Measurements from ENCODE around the gene SAFB.
A peak's percentile ranks its signal among the peaks of the same experiment; 100 is the strongest.

Gene SAFB

DNA sequence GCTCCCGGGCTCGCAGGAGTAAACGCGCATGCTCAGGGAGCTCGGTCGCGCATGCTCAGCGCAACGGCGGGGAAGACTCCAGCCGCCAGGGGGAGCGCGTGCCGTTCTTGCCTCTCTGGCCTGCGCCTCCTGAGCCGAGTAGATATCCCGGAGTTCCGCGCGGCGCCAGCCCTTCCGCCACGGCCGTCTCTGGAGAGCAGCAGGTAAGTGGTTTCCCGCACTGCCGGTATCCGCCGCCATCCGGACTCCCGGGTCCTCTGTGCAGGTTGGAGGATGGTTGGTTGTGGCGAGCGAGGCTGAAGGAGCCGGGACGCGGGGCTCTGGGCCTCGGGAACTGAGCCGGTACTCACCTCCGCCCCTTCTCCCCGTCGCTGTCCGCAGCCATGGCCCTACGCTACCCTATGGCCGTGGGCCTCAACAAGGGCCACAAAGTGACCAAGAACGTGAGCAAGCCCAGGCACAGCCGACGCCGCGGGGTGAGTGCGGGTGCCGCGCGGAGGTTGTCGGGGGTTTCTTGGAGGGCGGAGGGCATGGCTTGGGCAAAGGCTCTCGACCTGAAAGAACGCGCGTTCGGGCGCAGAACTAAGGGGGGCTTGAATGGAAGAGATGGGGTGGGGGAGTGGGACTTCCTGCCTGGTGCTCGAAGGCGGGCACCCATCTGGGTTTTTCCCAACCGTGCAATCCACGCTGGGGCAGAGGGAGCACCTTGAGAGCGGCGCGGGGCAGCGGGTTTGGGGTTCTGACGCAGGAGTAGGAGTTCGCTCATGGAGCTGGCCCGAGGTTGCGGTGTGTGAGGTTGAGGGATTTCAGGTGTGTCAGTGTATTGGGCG lies 67.5 kb downstream of the SAFB start, which contains the start of gene RPL36:
RPL36 (plus strand) TSS at position 171 of the 830 bp plus-strand sequence; CDS start at position 384, 213 bp downstream.
- H3K4me3 ChIP-seq (ENCODE audit: insufficient read depth, low read depth, low read length, poor library complexity, severe bottlenecking) = peak within 1 kb of the TSS; percentile 79
- peak within 1 kb of the TSS; percentile 82 for H3K27ac ChIP-seq (ENCODE audit: insufficient read depth, low read length, poor library complexity, severe bottlenecking)
- no peaks in the 10 kb centered on the region for H3K27me3 ChIP-seq (replicated peaks; ENCODE audit: control insufficient read depth, insufficient read depth, low read length, poor library complexity, severe bottlenecking)
- H3K9me3 ChIP-seq (ENCODE audit: control insufficient read depth, low read length) = no peaks in the 10 kb centered on the region
- peaks cover 35% of the 10 kb centered on the region for H3K36me3 ChIP-seq (ENCODE audit: control insufficient read depth, insufficient read depth, low read length)
- peak; percentile 96 to 97 (median 97) for DNase-seq
- H3K4me1 ChIP-seq (ENCODE audit: control insufficient read depth, insufficient read depth, low read length, poor library complexity, severe bottlenecking) = peaks cover 16% of the 10 kb centered on the region

GRCh38 chr19:5690955-5691821 lies 68.3 kb downstream of the SAFB start:
- no peaks in the 10 kb centered on the region for H3K27me3 ChIP-seq (replicated peaks; ENCODE audit: control insufficient read depth, insufficient read depth, low read length, poor library complexity, severe bottlenecking)
- peak overlapping the region; percentile 79 for H3K4me3 ChIP-seq (ENCODE audit: insufficient read depth, low read depth, low read length, poor library complexity, severe bottlenecking)
- peaks cover 16% of the 10 kb centered on the region for H3K4me1 ChIP-seq (ENCODE audit: control insufficient read depth, insufficient read depth, low read length, poor library complexity, severe bottlenecking)
- DNase-seq = peak in 2 of 3 donors; percentile 21 to 27
- peaks cover 43% of the 10 kb centered on the region for H3K36me3 ChIP-seq (ENCODE audit: control insufficient read depth, insufficient read depth, low read length)
- H3K27ac ChIP-seq (ENCODE audit: insufficient read depth, low read length, poor library complexity, severe bottlenecking) = peak overlapping the region; percentile 82
- no peaks in the 10 kb centered on the region for H3K9me3 ChIP-seq (ENCODE audit: control insufficient read depth, low read length)

GRCh38 chr19:5691822-5692722 lies 69.2 kb downstream of the SAFB start:
- Histone ChIP-seq H3K27me3 (replicated peaks; ENCODE audit: control insufficient read depth, insufficient read depth, low read length, poor library complexity, severe bottlenecking) (no peaks in the 10 kb centered on the region), H3K4me1 (ENCODE audit: control insufficient read depth, insufficient read depth, low read length, poor library complexity, severe bottlenecking) (peaks cover 12% of the 10 kb centered on the region), H3K36me3 (ENCODE audit: control insufficient read depth, insufficient read depth, low read length) (peaks cover 52% of the 10 kb centered on the region), H3K4me3 (ENCODE audit: insufficient read depth, low read depth, low read length, poor library complexity, severe bottlenecking) (no peak overlapping the region), H3K9me3 (ENCODE audit: control insufficient read depth, low read length) (no peaks in the 10 kb centered on the region), H3K27ac (ENCODE audit: insufficient read depth, low read length, poor library complexity, severe bottlenecking) (peak overlapping the region; percentile 82)
- no peak for DNase-seq

DNA sequence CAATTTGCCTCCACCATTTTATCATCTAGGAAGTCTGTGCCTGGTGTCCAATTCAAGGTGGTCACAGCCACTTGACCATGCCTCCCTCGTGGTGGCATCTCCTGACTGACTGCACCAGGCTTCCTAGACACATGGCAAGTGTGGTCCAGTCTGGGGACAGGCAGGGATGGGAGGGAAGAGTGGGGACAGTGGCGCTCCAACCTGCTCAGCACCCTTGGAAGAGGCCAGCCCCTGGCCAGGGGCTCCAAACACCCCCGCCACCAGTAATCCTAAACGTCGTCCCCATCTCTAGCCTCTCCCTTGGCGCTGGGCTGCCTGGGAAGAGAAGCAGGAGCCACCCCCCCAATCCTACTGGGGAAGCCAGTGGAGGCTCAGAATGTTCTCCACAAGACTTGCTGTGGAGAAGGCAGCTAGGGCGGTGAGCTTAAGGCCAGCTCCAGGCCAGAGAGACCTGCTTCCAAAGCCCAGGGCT lies 69.9 kb downstream of the SAFB start:
- H3K27me3 ChIP-seq (replicated peaks; ENCODE audit: control insufficient read depth, insufficient read depth, low read length, poor library complexity, severe bottlenecking) = no peaks in the 10 kb centered on the region
- H3K27ac ChIP-seq (ENCODE audit: insufficient read depth, low read length, poor library complexity, severe bottlenecking) = no peak overlapping the region
- no peak for DNase-seq
- peaks cover 55% of the 10 kb centered on the region for H3K36me3 ChIP-seq (ENCODE audit: control insufficient read depth, insufficient read depth, low read length)
- H3K4me1 ChIP-seq (ENCODE audit: control insufficient read depth, insufficient read depth, low read length, poor library complexity, severe bottlenecking) = peaks cover 5% of the 10 kb centered on the region
- no peak overlapping the region for H3K4me3 ChIP-seq (ENCODE audit: insufficient read depth, low read depth, low read length, poor library complexity, severe bottlenecking)
- H3K9me3 ChIP-seq (ENCODE audit: control insufficient read depth, low read length) = no peaks in the 10 kb centered on the region

DNA sequence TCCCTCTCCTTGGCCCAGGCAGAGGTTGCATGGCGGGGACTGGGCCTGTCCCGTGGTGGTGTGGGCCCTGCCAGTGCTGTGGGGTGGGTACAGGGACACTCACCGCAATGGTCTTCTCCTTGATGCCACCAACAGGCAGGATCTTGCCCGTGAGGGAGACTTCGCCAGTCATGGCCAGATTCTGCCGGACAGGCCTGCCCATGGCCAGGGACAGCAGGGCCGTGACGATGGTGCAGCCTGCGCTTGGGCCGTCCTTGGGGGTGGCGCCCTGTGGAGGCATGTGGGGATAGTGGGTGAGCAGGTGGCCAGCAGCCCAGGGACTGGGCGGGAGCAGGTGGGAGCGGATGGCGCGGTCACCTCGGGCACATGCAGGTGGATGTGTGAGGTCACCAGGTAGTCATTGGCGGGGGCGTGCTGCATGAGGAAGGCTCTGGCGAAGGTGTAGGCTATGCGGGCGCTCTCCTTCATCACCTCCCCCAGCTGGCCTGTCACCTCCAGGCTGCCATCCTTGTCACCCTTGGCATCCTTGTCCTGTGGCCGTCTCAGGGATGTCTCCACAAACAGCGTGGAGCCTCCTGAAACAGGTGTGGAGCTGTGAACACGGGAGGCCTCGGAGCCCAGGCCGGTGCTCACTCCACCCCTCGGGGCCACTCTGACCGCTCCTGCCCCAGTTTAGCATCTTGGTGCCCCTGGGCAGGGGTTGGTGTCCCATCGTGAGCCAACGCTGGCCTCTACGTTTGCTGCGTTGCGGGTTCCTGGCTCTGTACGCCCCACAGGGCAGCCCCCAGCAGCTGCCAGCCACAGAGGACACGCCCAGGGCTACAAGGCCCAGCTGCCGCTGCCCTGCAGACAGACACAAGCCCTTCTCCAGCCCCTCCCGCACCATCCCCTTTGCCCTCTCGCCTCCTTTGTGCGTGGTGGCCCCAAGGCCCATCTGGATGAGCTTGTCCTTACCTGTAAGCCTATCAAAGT lies 70.6 kb downstream of the SAFB start:
- H3K27ac ChIP-seq (ENCODE audit: insufficient read depth, low read length, poor library complexity, severe bottlenecking) = peak overlapping the region; percentile 2
- DNase-seq = no peak
- H3K36me3 ChIP-seq (ENCODE audit: control insufficient read depth, insufficient read depth, low read length) = peaks cover 61% of the 10 kb centered on the region
- H3K27me3 ChIP-seq (replicated peaks; ENCODE audit: control insufficient read depth, insufficient read depth, low read length, poor library complexity, severe bottlenecking) = no peaks in the 10 kb centered on the region
- H3K4me3 ChIP-seq (ENCODE audit: insufficient read depth, low read depth, low read length, poor library complexity, severe bottlenecking) = no peak overlapping the region
- H3K9me3 ChIP-seq (ENCODE audit: control insufficient read depth, low read length) = no peaks in the 10 kb centered on the region
- peaks cover 5% of the 10 kb centered on the region for H3K4me1 ChIP-seq (ENCODE audit: control insufficient read depth, insufficient read depth, low read length, poor library complexity, severe bottlenecking)

DNA sequence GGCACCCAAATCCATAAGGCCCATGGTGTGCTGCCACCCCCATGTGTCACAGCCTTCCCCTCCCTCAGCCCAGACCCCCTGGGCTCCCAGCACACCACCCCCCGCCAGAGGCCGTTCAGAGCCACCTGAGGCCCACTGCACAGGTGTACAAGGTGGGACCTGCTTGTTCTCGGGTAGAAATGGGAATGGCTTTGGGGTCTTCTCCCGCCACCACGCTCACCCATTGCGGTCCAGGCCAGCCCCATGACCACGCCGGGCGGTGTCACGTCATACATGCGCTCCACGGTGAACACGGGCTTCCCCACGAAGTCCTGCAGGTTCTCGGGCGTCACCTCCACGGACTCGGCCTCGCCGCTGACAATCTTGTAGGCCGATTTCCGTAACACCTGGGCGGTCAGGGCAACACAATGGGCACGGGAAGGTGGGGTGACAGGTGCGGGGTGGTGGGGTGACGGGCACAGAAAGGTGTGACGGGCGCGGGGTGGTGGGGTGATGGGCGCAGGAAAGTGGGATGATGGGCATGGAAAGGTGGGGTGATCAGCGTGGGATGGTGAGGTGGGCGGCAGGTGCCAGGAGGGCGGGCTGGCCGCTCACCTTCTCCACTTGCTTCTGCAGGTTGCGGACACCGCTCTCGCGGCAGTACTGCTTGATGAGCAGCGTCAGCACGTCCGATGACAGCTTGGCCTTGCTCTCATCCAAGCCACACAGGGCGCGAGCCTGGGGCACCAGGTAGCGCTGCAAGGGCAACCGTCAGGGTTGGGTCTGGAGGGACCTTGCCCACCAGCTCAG lies 71.5 kb downstream of the SAFB start:
- H3K4me3 ChIP-seq (ENCODE audit: insufficient read depth, low read depth, low read length, poor library complexity, severe bottlenecking) = no peak overlapping the region
- DNase-seq = no peak
- peaks cover 5% of the 10 kb centered on the region for H3K4me1 ChIP-seq (ENCODE audit: control insufficient read depth, insufficient read depth, low read length, poor library complexity, severe bottlenecking)
- no peak overlapping the region for H3K27ac ChIP-seq (ENCODE audit: insufficient read depth, low read length, poor library complexity, severe bottlenecking)
- H3K27me3 ChIP-seq (replicated peaks; ENCODE audit: control insufficient read depth, insufficient read depth, low read length, poor library complexity, severe bottlenecking) = no peaks in the 10 kb centered on the region
- no peaks in the 10 kb centered on the region for H3K9me3 ChIP-seq (ENCODE audit: control insufficient read depth, low read length)
- H3K36me3 ChIP-seq (ENCODE audit: control insufficient read depth, insufficient read depth, low read length) = peaks cover 69% of the 10 kb centered on the region

- no peak overlapping the region for H3K4me3 ChIP-seq (ENCODE audit: insufficient read depth, low read depth, low read length, poor library complexity, severe bottlenecking)
- H3K27me3 ChIP-seq (replicated peaks; ENCODE audit: control insufficient read depth, insufficient read depth, low read length, poor library complexity, severe bottlenecking) = no peaks in the 10 kb centered on the region
- H3K4me1 ChIP-seq (ENCODE audit: control insufficient read depth, insufficient read depth, low read length, poor library complexity, severe bottlenecking) = peaks cover 5% of the 10 kb centered on the region
- no peak for DNase-seq
- no peak overlapping the region for H3K27ac ChIP-seq (ENCODE audit: insufficient read depth, low read length, poor library complexity, severe bottlenecking)
- H3K9me3 ChIP-seq (ENCODE audit: control insufficient read depth, low read length) = no peaks in the 10 kb centered on the region
- H3K36me3 ChIP-seq (ENCODE audit: control insufficient read depth, insufficient read depth, low read length) = peaks cover 69% of the 10 kb centered on the region
Measured at GRCh38 chr19:5694956-5695648, 72.2 kb downstream of the SAFB start.

GRCh38 chr19:5695649-5696195 lies 72.8 kb downstream of the SAFB start:
- Histone ChIP-seq H3K4me1 (ENCODE audit: control insufficient read depth, insufficient read depth, low read length, poor library complexity, severe bottlenecking) (peaks cover 5% of the 10 kb centered on the region), H3K4me3 (ENCODE audit: insufficient read depth, low read depth, low read length, poor library complexity, severe bottlenecking) (no peak overlapping the region), H3K9me3 (ENCODE audit: control insufficient read depth, low read length) (no peaks in the 10 kb centered on the region), H3K36me3 (ENCODE audit: control insufficient read depth, insufficient read depth, low read length) (peaks cover 69% of the 10 kb centered on the region), H3K27ac (ENCODE audit: insufficient read depth, low read length, poor library complexity, severe bottlenecking) (no peak overlapping the region), H3K27me3 (replicated peaks; ENCODE audit: control insufficient read depth, insufficient read depth, low read length, poor library complexity, severe bottlenecking) (no peaks in the 10 kb centered on the region)
- DNase-seq = no peak
